Ishikawa (cell line): ENCODE measurements around the gene IRAK2.

Experiments
- CEBPB ChIP-seq: IDR thresholded peaks from 2 replicates; pipeline ENCODE4 v1.6.1; 2012
- MAX ChIP-seq: IDR thresholded peaks from 2 replicates; pipeline ENCODE4 v1.6.1; 2012
- RAD21 ChIP-seq: IDR thresholded peaks from 2 replicates; pipeline ENCODE4 v1.6.1; 2012; ENCODE audit warnings: low read depth
- TAF1 ChIP-seq: IDR thresholded peaks from 2 replicates; pipeline ENCODE4 v1.6.1; 2012; ENCODE audit warnings: low read depth, mild to moderate bottlenecking
- TEAD4 ChIP-seq: IDR thresholded peaks from 2 replicates; pipeline ENCODE4 v1.6.1; 2012

- TF ChIP-seq TAF1 (no peak), RAD21 (no peak), TEAD4 (no peak), CEBPB (no peak), MAX (no peak)
Measured at GRCh38 chr3:10166213-10166604, 1.5 kb downstream of the IRAK2 start.
